NCI-H748 (cell line): ENCODE results near the gene INPP4B.
A peak's percentile ranks its signal among the peaks of the same experiment; 100 is the strongest.
"Not testable (repeated sequence)": the region's sequence is repeated elsewhere in the genome, so short reads cannot be mapped to it uniquely, and the experiment has no call there.

Experiments
- DNase-seq: peaks from one replicate; lab custom pipeline; 2025; ENCODE audit not compliant: unreplicated experiment; lab: John Stamatoyannopoulos, UW

The INPP4B gene

GRCh38 chr4:142101401-142101800 lies 744.7 kb downstream of the INPP4B start:
- DNase-seq: no peak

GRCh38 chr4:142100941-142101340 lies 745.2 kb downstream of the INPP4B start:
- no peak for DNase-seq

- no peak for DNase-seq
Measured at GRCh38 chr4:142098900-142099545, 747.1 kb downstream of the INPP4B start.

GRCh38 chr4:142098380-142098779 lies 747.7 kb downstream of the INPP4B start:
- DNase-seq: no peak

GRCh38 chr4:142097015-142097414 lies 749.1 kb downstream of the INPP4B start:
- no peak for DNase-seq

GRCh38 chr4:142095886-142096605 lies 750.1 kb downstream of the INPP4B start:
- DNase-seq: peak; percentile 52

- DNase-seq: no peak
Measured at GRCh38 chr4:142092941-142093340, 753.2 kb downstream of the INPP4B start.

GRCh38 chr4:142091691-142092182 lies 754.4 kb downstream of the INPP4B start:
- DNase-seq: no peak

GRCh38 chr4:142091085-142091513 lies 755.0 kb downstream of the INPP4B start:
- DNase-seq: no peak

- DNase-seq: no peak
Measured at GRCh38 chr4:142088906-142089305, 757.2 kb downstream of the INPP4B start.

- no peak for DNase-seq
Measured at GRCh38 chr4:142085513-142086292, 760.4 kb downstream of the INPP4B start.

GRCh38 chr4:142083264-142083663 lies 762.8 kb downstream of the INPP4B start:
- DNase-seq: no peak

- no peak for DNase-seq
Measured at GRCh38 chr4:142081025-142081424, 765.1 kb downstream of the INPP4B start.

- DNase-seq: no peak
Measured at GRCh38 chr4:142079959-142080358, 766.1 kb downstream of the INPP4B start.

GRCh38 chr4:142077048-142077447 lies 769.1 kb downstream of the INPP4B start:
- no peak for DNase-seq

GRCh38 chr4:142068304-142068703 lies 777.8 kb downstream of the INPP4B start:
- DNase-seq: not testable (repeated sequence)

GRCh38 chr4:142066562-142066961 lies 779.5 kb downstream of the INPP4B start:
- DNase-seq: not testable (repeated sequence)

GRCh38 chr4:142065086-142065647 lies 780.9 kb downstream of the INPP4B start:
- no peak for DNase-seq

GRCh38 chr4:142064181-142064580 lies 781.9 kb downstream of the INPP4B start:
- no peak for DNase-seq

GRCh38 chr4:142045996-142046395 lies 800.1 kb downstream of the INPP4B start:
- no peak for DNase-seq

- no peak for DNase-seq
Measured at GRCh38 chr4:142044271-142044670, 801.8 kb downstream of the INPP4B start.
